ENCODE measurements around the gene S100A3. TPM values are rescaled to one million over a fixed set of nuclear protein-coding genes. Genes with fewer than 3 reads are reported as not detected.

S100A3 gene
- not detected for total RNA-seq
- polyA plus RNA-seq (ENCODE audit: insufficient read depth, low read depth, low replicate concordance), result 0.67 TPM
- long read RNA-seq, donor 1, result 0 reads
- long read RNA-seq, donor 2, result 0 reads

DNA sequence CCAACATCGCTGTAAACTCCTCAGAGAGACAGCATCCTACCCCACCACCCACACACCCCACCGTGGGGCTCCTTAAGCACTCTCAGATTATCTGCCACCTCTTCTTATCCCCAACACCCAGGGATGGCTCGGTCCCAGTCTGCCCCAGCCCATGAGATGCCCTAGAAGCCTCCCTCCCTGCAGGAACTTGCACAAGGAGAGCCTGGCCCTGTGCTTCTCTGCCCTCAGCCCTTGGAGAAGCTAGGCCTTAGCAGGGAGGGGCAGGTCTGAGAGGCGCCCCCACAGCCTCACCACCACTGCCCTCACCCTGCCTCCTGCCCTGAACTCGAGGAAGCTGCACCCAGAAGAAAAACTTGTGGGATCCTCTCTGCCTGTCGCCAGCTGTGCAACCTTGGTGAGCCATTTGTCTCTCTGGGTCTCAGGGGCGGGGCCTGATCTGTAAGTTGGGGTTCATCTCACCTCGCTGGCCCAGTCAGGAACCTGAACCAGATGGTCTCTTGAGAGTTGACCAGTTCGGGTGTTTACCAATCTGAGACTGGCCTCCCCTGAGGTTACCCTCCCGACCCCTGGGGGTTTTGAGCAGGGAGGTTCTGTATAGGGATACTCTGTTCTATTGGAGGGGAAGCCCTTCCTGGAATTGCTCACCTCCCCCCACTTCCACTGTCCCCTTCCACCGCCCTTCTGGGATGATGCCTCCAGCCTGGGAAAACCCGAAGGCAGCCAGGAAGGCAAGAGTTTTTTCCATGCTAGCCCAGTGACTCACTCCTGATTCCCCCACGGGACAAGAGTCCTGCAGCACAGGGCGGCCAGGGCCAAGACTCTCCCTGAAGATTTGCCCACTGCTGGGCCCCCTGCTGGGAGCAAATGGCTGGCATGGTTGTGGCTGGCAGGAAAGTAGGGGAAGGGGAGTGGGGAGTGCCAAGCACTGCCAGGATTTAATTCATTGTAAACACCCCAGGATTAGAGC is at the start of gene S100A3:
Gene S100A3 (minus strand): TSS at position 537 of the 967 bp plus-strand sequence. CDS start 773 bp downstream, outside the sequence.
- Histone ChIP-seq H3K27ac (peak within 1 kb of the TSS in 1 of 2 donors; percentile 50), H3K36me3 (ENCODE audit: low read depth, missing control alignments) (no peaks in the 10 kb centered on the region), H3K9me3 (no peaks in the 10 kb centered on the region), H3K4me3 (no peak within 1 kb of the TSS), H3K27me3 (no peaks in the 10 kb centered on the region), H3K4me1 (peaks cover 27% of the 10 kb centered on the region)
- no peak for TF ChIP-seq POLR2A (IDR thresholded peaks at IDR 0.05)
- TF ChIP-seq, protein P1, sequence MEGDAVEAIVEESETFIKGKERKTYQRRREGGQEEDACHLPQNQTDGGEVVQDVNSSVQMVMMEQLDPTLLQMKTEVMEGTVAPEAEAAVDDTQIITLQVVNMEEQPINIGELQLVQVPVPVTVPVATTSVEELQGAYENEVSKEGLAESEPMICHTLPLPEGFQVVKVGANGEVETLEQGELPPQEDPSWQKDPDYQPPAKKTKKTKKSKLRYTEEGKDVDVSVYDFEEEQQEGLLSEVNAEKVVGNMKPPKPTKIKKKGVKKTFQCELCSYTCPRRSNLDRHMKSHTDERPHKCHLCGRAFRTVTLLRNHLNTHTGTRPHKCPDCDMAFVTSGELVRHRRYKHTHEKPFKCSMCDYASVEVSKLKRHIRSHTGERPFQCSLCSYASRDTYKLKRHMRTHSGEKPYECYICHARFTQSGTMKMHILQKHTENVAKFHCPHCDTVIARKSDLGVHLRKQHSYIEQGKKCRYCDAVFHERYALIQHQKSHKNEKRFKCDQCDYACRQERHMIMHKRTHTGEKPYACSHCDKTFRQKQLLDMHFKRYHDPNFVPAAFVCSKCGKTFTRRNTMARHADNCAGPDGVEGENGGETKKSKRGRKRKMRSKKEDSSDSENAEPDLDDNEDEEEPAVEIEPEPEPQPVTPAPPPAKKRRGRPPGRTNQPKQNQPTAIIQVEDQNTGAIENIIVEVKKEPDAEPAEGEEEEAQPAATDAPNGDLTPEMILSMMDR (IDR thresholded peaks at IDR 0.05), result no peak
- DNase-seq, result no peak
- intact Hi-C loops (cut with DNase I; ENCODE audit: low total_unique reads), result no loop called here
- 75% methylated on average over 13 to 14 of the region's 14 CpGs for WGBS, 2 donors

DNA sequence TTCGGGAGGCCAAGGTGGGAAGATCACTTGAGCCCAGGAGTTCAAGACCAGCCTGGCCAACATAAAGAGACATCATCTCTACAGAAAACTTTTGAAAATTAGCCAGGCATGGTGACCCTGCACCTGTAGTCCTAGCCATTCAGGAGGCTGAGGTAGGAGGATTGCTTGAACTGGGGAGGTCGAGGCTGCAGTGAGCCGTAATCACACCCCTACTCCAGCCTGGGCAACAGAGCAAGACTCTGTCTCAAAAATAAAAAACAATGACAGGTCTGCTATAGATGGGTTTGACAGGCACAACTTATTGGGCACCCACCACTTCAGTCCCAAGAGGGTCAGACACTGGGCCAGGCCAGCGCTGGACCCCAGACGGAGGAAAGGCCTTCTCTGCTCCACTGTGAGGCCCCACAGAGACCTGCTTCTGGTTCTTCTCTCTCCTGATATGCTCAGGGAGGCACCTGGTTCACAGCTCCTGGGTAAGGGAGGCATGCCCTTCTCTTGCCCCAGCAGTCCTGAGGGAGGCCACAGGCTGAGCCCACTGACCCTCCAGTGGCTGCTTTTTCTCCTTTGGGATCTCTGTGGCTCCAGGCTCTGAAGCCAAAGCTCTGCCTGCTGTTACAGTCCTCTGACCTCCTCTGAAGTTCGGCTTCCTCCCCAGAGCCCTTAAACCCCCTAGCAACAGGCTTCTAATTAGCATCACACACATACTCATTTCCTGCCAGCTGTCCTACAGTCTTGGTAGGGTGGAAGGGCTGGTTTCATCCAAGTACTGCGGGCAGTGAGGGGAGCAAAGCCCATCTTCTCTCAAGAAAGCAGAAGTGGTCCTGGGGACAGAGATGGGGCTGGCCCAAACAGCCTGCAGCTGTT is 49.5 kb upstream of the S100A3 start:
- TF ChIP-seq, protein P1 (IDR thresholded peaks at IDR 0.05), result no peak
- no peak for TF ChIP-seq POLR2A (IDR thresholded peaks at IDR 0.05)
- Histone ChIP-seq H3K36me3 (ENCODE audit: low read depth, missing control alignments) (no peaks in the 10 kb centered on the region), H3K4me1 (no peaks in the 10 kb centered on the region), H3K9me3 (no peaks in the 10 kb centered on the region), H3K4me3 (no peak overlapping the region), H3K27ac (no peak overlapping the region), H3K27me3 (no peaks in the 10 kb centered on the region)
- WGBS, 2 donors, result 81 to 83% methylated on average over 5 to 7 of the region's 7 CpGs
- intact Hi-C loops (cut with DNase I; ENCODE audit: low total_unique reads), result no loop called here
- DNase-seq, result no peak

- no peak overlapping the region for H3K4me3 ChIP-seq
- no peak for TF ChIP-seq POLR2A (IDR thresholded peaks at IDR 0.05)
- TF ChIP-seq, protein P1 (IDR thresholded peaks at IDR 0.05), result no peak
- no peaks in the 10 kb centered on the region for H3K27me3 ChIP-seq
- intact Hi-C loops (cut with DNase I; ENCODE audit: low total_unique reads), result no loop called here
- H3K27ac ChIP-seq, result no peak overlapping the region
- H3K36me3 ChIP-seq (ENCODE audit: low read depth, missing control alignments), result no peaks in the 10 kb centered on the region
- no peaks in the 10 kb centered on the region for H3K4me1 ChIP-seq
- 85 to 91% methylated on average over 6 of the region's 6 CpGs for WGBS, 2 donors
- DNase-seq, result no peak
- no peaks in the 10 kb centered on the region for H3K9me3 ChIP-seq
These were observed 48.1 kb upstream of the S100A3 start for GRCh38 chr1:153597206-153597605.

DNA sequence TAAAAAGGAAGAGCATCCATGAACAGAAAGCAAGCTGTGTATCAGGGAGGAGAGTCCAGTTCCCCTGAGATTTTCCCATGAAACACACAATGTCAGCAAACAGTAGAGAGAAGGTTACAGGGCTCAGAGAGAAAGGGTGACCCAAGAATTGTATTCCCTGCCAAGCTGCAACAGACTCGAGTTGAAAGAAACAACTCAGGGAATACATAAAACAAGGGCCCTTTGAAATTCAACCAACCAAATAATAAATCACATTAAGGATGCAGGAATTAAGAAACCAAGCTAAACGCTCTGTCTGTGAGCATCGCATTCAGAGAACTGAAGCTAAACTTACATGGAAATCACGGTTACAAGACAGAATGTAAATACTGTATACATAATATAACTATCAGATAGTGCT is 43.7 kb upstream of the S100A3 start:
- Histone ChIP-seq H3K9me3 (no peaks in the 10 kb centered on the region), H3K27ac (no peak overlapping the region), H3K27me3 (no peaks in the 10 kb centered on the region), H3K4me1 (no peaks in the 10 kb centered on the region), H3K36me3 (ENCODE audit: low read depth, missing control alignments) (no peaks in the 10 kb centered on the region), H3K4me3 (no peak overlapping the region)
- no peak for DNase-seq
- intact Hi-C loops (cut with DNase I; ENCODE audit: low total_unique reads), result no loop called here
- TF ChIP-seq POLR2A (IDR thresholded peaks at IDR 0.05), result no peak
- TF ChIP-seq, protein P1 (IDR thresholded peaks at IDR 0.05), result no peak
- 43 to 54% methylated on average over 4 of the region's 4 CpGs for WGBS, 2 donors
